ENCODE results near the gene CMIP. TPM values are rescaled to one million over a fixed set of nuclear protein-coding genes. Genes with fewer than 3 reads are reported as not detected.

The CMIP gene
- total RNA-seq, 1 experiment from 2014 or later, result 25.7 TPM

- H3K4me2 ChIP-seq (ENCODE audit: low read length), result no peak overlapping the region
- H3F3A ChIP-seq (ENCODE audit: low read length, unreplicated experiment), result no peaks in the 10 kb centered on the region
- intact Hi-C loops (cut with micrococcal nuclease), result no loop called here
- DNase-seq, result no peak
- POLR2A ChIA-PET (ENCODE audit: unreplicated experiment), result no interaction called here
- peaks cover 79% of the 10 kb centered on the region for H4K20me1 ChIP-seq (ENCODE audit: low read length)
- H2AFZ ChIP-seq (ENCODE audit: low read length), result no peak overlapping the region
- peaks cover 23% of the 10 kb centered on the region for H3K36me3 ChIP-seq (ENCODE audit: low read depth, low read length)
- peaks cover 100% of the 10 kb centered on the region for H3K79me2 ChIP-seq (ENCODE audit: low read length)
- H3K4me3 ChIP-seq (ENCODE audit: low read length), result no peak overlapping the region
- H3K4me1 ChIP-seq (ENCODE audit: insufficient read depth, low read length), result no peaks in the 10 kb centered on the region
- no peaks in the 10 kb centered on the region for H3K9me2 ChIP-seq (replicated peaks; ENCODE audit: low read length)
- no peak overlapping the region for H3K27ac ChIP-seq (ENCODE audit: low read length)
- no TSS peak for BruUV-seq (replicated peaks)
- TF ChIP-seq EZH2phosphoT487 (IDR thresholded peaks at IDR 0.05; ENCODE audit: borderline replicate concordance, low read length) (no peak), EZH2 (IDR thresholded peaks at IDR 0.05; ENCODE audit: low read length, unreplicated experiment) (no peak), CTCF (conservative IDR thresholded peaks at IDR 0.05; ENCODE audit: low read depth, low read length) (no peak)
- no peak for ATAC-seq
- CTCF ChIA-PET, result no interaction called here
- no peaks in the 10 kb centered on the region for H3K27me3 ChIP-seq (ENCODE audit: low read length)
- H3K9ac ChIP-seq (ENCODE audit: low read length), result no peak overlapping the region
- H3K9me3 ChIP-seq (ENCODE audit: low read length), result no peaks in the 10 kb centered on the region
Observed at GRCh38 chr16:81467815-81468214, 23.2 kb downstream of the CMIP start.

GRCh38 chr16:81468269-81468902 lies 23.8 kb downstream of the CMIP start:
- H3K4me2 ChIP-seq (ENCODE audit: low read length), result no peak overlapping the region
- H3K36me3 ChIP-seq (ENCODE audit: low read depth, low read length), result peaks cover 23% of the 10 kb centered on the region
- no peaks in the 10 kb centered on the region for H3K27me3 ChIP-seq (ENCODE audit: low read length)
- TF ChIP-seq EZH2 (IDR thresholded peaks at IDR 0.05; ENCODE audit: low read length, unreplicated experiment), result no peak
- no peak for TF ChIP-seq CTCF (conservative IDR thresholded peaks at IDR 0.05; ENCODE audit: low read depth, low read length)
- TF ChIP-seq EZH2phosphoT487 (IDR thresholded peaks at IDR 0.05; ENCODE audit: borderline replicate concordance, low read length), result no peak
- intact Hi-C loops (cut with micrococcal nuclease), result no loop called here
- POLR2A ChIA-PET (ENCODE audit: unreplicated experiment), result no interaction called here
- peaks cover 77% of the 10 kb centered on the region for H4K20me1 ChIP-seq (ENCODE audit: low read length)
- CTCF ChIA-PET, result no interaction called here
- no peaks in the 10 kb centered on the region for H3K4me1 ChIP-seq (ENCODE audit: insufficient read depth, low read length)
- no peak for ATAC-seq
- no peak overlapping the region for H3K27ac ChIP-seq (ENCODE audit: low read length)
- H3K9me2 ChIP-seq (replicated peaks; ENCODE audit: low read length), result no peaks in the 10 kb centered on the region
- no peaks in the 10 kb centered on the region for H3F3A ChIP-seq (ENCODE audit: low read length, unreplicated experiment)
- H2AFZ ChIP-seq (ENCODE audit: low read length), result no peak overlapping the region
- DNase-seq, result no peak
- H3K9me3 ChIP-seq (ENCODE audit: low read length), result no peaks in the 10 kb centered on the region
- no TSS peak for BruUV-seq (replicated peaks)
- no peak overlapping the region for H3K9ac ChIP-seq (ENCODE audit: low read length)
- H3K4me3 ChIP-seq (ENCODE audit: low read length), result no peak overlapping the region
- peaks cover 100% of the 10 kb centered on the region for H3K79me2 ChIP-seq (ENCODE audit: low read length)

GRCh38 chr16:81469183-81469677 lies 24.6 kb downstream of the CMIP start:
- Histone ChIP-seq H3K4me2 (ENCODE audit: low read length) (no peak overlapping the region), H3K27ac (ENCODE audit: low read length) (no peak overlapping the region), H3K36me3 (ENCODE audit: low read depth, low read length) (peaks cover 23% of the 10 kb centered on the region), H3K4me1 (ENCODE audit: insufficient read depth, low read length) (no peaks in the 10 kb centered on the region), H3F3A (ENCODE audit: low read length, unreplicated experiment) (no peaks in the 10 kb centered on the region), H3K27me3 (ENCODE audit: low read length) (no peaks in the 10 kb centered on the region), H3K9me2 (replicated peaks; ENCODE audit: low read length) (no peaks in the 10 kb centered on the region), H3K9me3 (ENCODE audit: low read length) (no peaks in the 10 kb centered on the region), H2AFZ (ENCODE audit: low read length) (no peak overlapping the region), H3K9ac (ENCODE audit: low read length) (no peak overlapping the region), H3K4me3 (ENCODE audit: low read length) (no peak overlapping the region), H4K20me1 (ENCODE audit: low read length) (peaks cover 73% of the 10 kb centered on the region), H3K79me2 (ENCODE audit: low read length) (peaks cover 100% of the 10 kb centered on the region)
- ATAC-seq (no peak), DNase-seq (no peak)
- intact Hi-C loops (cut with micrococcal nuclease), result no loop called here
- ChIA-PET CTCF (no interaction called here), POLR2A (ENCODE audit: unreplicated experiment) (no interaction called here)
- no peak for TF ChIP-seq EZH2phosphoT487 (IDR thresholded peaks at IDR 0.05; ENCODE audit: borderline replicate concordance, low read length)
- TF ChIP-seq EZH2 (IDR thresholded peaks at IDR 0.05; ENCODE audit: low read length, unreplicated experiment), result no peak
- TF ChIP-seq CTCF (conservative IDR thresholded peaks at IDR 0.05; ENCODE audit: low read depth, low read length), result no peak
- BruUV-seq (replicated peaks), result no TSS peak
